ENCODE results near the gene PPP1CA.
"Not testable (repeated sequence)": the region's sequence is repeated elsewhere in the genome, so short reads cannot be mapped to it uniquely, and the experiment has no call there.

Gene PPP1CA

GRCh38 chr11:67434395-67434881, 32.8 kb upstream of the PPP1CA start:
- DNase-seq = no peak

- DNase-seq = no peak
Observed at GRCh38 chr11:67433536-67434394, 32.1 kb upstream of the PPP1CA start.

GRCh38 chr11:67432655-67433349, 31.1 kb upstream of the PPP1CA start:
- DNase-seq = no peak

GRCh38 chr11:67431346-67432249, 29.9 kb upstream of the PPP1CA start:
- DNase-seq = no peak

- no peak for DNase-seq
Observed at GRCh38 chr11:67429722-67430121, 28.1 kb upstream of the PPP1CA start.

- peak; percentile 49 for DNase-seq
Observed at GRCh38 chr11:67429038-67429668, 27.5 kb upstream of the PPP1CA start.

GRCh38 chr11:67428052-67429001, 26.7 kb upstream of the PPP1CA start, which contains the start of gene RPS6KB2:
Gene RPS6KB2, plus strand, starts transcription at chr11:67428494. Its CDS starts 52 bp downstream, at chr11:67428546.
- peak; percentile 97 for DNase-seq

GRCh38 chr11:67427364-67427859, 25.8 kb upstream of the PPP1CA start:
- DNase-seq = not testable (repeated sequence)

GRCh38 chr11:67423891-67424613, 22.4 kb upstream of the PPP1CA start:
- no peak for DNase-seq

GRCh38 chr11:67423466-67423865, 21.8 kb upstream of the PPP1CA start:
- no peak for DNase-seq

GRCh38 chr11:67422891-67423290, 21.2 kb upstream of the PPP1CA start:
- DNase-seq = peak; percentile 16

GRCh38 chr11:67421430-67422031, 19.9 kb upstream of the PPP1CA start:
- no peak for DNase-seq

GRCh38 chr11:67420646-67421429, 19.2 kb upstream of the PPP1CA start:
- peak; percentile 94 for DNase-seq

- peak; percentile 45 for DNase-seq
Observed at GRCh38 chr11:67420147-67420645, 18.5 kb upstream of the PPP1CA start.

GRCh38 chr11:67419325-67420049, 17.8 kb upstream of the PPP1CA start:
- DNase-seq = no peak

GRCh38 chr11:67418476-67419281, 17.0 kb upstream of the PPP1CA start:
- DNase-seq = no peak

GRCh38 chr11:67417425-67417824, 15.8 kb upstream of the PPP1CA start:
- no peak for DNase-seq

Data from NCI-H82 (cell line).